22Rv1 (cell line): ENCODE results near the gene INSYN2B.
"Not testable (repeated sequence)": the region's sequence is repeated elsewhere in the genome, so short reads cannot be mapped to it uniquely, and the experiment has no call there.

Source experiments
- H3K27ac ChIP-seq: fragments of 450-650 bp; 2 replicates; pipeline ENCODE4 v1.5.1; 2017
- ZFX ChIP-seq: fragments of 450-650 bp; IDR thresholded peaks from 2 replicates; pipeline ENCODE4 v1.6.1; 2017; ENCODE audit warnings: antibody characterized with exemption, borderline replicate concordance
- TF ChIP-seq, protein P1 (sequence below): fragments of 450-650 bp; IDR thresholded peaks from 2 replicates; pipeline ENCODE4 v1.5.1; 2017; ENCODE audit warnings: mild to moderate bottlenecking

The INSYN2B gene

DNA sequence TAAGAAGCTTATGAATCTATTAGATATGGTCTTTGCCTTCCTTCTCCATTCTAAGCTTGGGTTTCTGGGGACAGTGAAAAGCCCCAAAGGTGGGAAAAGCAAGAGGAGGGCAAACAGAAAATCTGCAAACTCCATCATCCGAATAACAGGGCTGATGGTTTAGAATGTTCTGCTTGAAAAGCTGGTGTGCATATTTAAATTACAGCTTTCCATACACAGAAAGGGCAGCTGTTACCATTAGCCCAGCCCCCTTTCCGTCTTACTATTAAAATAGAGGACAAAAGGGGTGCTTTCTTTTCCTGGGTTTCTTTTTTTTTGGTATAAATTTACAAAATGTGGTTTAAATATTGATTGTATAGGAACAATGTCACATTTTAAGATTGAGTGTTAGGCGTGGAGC, 22.0 kb downstream of the INSYN2B start:
- H3K27ac ChIP-seq, result no peak overlapping the region
- TF ChIP-seq, protein P1, sequence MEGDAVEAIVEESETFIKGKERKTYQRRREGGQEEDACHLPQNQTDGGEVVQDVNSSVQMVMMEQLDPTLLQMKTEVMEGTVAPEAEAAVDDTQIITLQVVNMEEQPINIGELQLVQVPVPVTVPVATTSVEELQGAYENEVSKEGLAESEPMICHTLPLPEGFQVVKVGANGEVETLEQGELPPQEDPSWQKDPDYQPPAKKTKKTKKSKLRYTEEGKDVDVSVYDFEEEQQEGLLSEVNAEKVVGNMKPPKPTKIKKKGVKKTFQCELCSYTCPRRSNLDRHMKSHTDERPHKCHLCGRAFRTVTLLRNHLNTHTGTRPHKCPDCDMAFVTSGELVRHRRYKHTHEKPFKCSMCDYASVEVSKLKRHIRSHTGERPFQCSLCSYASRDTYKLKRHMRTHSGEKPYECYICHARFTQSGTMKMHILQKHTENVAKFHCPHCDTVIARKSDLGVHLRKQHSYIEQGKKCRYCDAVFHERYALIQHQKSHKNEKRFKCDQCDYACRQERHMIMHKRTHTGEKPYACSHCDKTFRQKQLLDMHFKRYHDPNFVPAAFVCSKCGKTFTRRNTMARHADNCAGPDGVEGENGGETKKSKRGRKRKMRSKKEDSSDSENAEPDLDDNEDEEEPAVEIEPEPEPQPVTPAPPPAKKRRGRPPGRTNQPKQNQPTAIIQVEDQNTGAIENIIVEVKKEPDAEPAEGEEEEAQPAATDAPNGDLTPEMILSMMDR, result no peak
- no peak for TF ChIP-seq ZFX

DNA sequence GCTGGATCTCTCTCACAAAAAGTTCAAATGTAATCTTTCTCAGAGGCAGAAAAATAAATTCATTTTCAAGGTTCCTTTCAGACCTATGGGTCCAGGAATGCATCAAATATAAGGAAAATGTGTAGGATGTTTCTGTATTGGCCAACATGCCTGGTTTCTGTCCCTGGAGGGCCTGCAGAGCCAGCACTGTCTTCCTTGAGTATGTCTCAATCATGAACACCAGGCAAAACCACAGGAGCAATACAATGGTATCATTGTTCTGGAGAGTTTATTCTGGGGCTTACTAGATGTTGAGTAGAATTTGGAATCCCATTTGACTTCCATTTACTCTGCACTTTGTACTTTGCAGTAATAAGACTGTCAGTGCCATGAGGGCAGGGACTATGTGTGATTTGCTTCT, 23.5 kb downstream of the INSYN2B start:
- H3K27ac ChIP-seq, result no peak overlapping the region
- TF ChIP-seq, protein P1, result no peak
- TF ChIP-seq ZFX, result no peak

DNA sequence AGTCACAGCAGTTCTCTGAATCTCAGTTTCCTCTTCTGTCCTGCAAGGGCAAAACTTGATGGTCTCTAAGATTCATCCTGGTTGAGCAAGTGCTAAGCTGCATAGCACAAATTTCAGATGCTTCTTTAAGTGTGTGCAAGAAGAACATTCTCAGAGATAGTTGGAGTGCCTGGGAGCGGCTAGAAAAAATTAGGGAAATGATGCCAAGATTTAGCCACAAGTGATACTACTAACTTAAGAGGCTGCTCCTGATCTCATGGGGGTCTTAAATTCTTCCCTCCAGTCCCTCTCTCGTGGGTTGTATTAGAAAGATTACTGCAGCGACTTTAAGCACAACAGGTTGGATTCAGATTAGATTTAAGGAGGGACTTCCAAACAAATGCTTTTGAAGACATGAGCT, 24.2 kb downstream of the INSYN2B start:
- no peak for TF ChIP-seq ZFX

DNA sequence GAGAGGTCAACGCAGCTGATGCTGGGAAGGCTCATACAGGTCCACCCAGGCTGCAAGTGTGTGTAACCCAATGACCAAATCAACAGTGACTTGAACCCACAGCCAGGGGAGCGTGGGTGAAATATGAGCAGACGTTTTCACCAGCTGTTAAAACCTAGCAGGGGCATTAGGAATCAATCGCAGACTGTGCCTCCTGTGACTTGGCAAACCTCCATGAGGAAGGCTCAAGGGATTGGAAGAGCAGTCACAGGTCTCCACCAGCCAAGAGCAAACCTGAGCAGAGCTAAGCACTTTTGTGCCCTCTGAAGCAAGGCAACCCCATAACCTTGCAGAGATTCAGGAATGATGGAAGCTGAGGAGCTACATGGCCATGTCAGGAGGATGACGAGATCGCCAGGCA, 25.5 kb downstream of the INSYN2B start:
- TF ChIP-seq, protein P1, result no peak
- TF ChIP-seq ZFX, result no peak
- no peak overlapping the region for H3K27ac ChIP-seq

More for the DNA sequence above, 24.2 kb downstream of the INSYN2B start:
- H3K27ac ChIP-seq, result no peak overlapping the region

DNA sequence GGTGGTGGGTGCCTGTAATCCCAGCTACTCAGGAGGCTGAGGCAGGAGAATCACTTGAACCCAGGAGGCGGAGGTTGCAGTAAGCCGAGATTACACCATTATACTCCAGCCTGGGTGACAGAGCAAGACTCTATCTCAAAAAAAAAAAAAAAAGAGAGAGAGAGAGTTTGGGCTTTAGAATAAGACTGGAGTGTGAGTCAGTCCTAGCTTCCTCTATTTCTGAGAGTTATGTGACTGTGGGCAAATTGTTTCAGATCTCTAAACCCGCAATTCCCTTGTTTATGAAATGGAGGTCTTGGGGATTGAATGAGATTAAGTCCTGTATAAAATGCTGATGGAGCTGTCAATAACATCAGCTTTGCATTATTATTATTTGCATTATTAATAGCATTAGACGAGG, 27.1 kb downstream of the INSYN2B start:
- H3K27ac ChIP-seq, result not testable (repeated sequence)

DNA sequence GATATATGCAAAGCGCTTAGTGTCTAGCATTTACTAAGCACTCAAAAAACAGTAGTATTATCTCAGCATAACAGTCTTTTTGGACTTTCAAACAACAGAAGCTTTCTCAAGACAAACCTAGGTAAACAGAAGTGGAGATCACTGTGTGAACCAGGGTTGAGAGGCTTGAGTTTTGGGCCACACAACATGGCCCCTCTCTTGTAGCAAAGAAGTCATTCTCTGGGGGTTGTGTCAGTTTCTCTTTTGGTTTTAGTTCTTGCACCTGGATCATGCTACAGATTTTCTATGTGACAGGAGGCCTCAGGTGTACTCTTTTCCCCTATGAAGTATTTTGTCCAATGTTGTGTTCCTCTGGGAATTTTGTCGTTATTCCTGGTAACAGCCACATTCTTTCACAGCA, 30.0 kb downstream of the INSYN2B start:
- TF ChIP-seq, protein P1, result no peak
- no peak for TF ChIP-seq ZFX
- H3K27ac ChIP-seq, result no peak overlapping the region

DNA sequence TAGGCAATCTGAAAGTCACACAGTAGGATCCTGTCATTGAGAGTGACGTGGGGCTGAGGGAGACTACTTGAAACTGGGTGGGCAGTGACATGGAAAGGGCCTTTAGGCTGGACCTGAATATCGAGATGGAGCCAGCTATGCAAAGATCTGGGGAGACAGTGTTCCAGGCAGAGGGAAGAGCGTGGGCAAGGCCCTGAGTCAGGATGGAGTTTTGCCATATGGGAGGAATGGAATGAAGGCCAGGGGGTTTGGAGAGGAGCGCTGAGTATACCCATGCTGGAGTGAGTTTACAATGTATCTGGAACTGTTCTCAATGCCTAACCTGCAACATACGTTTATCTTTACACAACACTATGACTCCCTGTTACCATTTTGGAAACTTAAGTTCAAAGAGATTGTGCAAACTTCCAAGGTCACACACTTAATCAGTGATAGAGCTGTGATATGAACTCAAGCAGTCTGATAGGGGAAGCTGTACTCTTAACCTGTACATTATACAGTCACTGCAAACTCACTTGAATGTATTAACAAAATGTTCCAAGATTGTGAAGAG, 33.5 kb downstream of the INSYN2B start:
- no peak overlapping the region for H3K27ac ChIP-seq
- TF ChIP-seq ZFX, result no peak
- TF ChIP-seq, protein P1, result no peak

DNA sequence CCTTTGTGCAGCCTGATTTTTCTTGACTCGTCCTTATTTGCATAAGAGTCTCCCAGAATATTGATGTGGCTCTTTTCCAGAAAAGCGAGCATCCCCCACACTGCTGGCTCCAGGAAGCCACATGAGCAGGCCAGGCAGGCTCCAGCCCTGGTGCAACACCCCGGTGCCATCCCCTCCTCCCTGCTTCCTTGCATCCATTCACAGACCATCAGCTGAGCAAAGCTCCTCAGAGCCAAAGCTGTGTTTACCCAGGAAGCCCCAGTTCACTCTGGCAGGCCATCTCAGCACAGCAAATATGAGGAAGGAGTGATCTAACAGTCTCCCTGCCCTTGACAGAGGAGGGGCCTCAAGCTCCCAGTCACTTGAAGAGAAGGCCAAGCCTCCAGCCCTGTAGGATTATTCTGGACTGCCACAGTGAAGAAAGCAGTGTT, 34.4 kb downstream of the INSYN2B start:
- TF ChIP-seq ZFX, result no peak
- TF ChIP-seq, protein P1, result no peak
- H3K27ac ChIP-seq, result no peak overlapping the region
